Occipital lobe (tissue), 1 donor: ENCODE results near the gene KRTAP10-7. TPM values are rescaled to one million over a fixed set of nuclear protein-coding genes. Genes with fewer than 3 reads are reported as not detected.

ENCODE experiments used
- total RNA-seq: library from RNA; depleted of rRNA; stranded (reverse); fragments of >200 nt; gene quantifications from one replicate; pipeline ENCODE4 v1.2.3, GENCODE V29; 2014

KRTAP10-7 gene
- total RNA-seq, 1 donor from 2014 or later, result not detected

Other genes with a start within 250 kb of the KRTAP10-7 start
- 1.2 TPM for gene TRPM2, start 247.0 kb upstream of the KRTAP10-7 start, total RNA-seq
- gene LRRC3, start 145.1 kb upstream of the KRTAP10-7 start, total RNA-seq, result 4.8 TPM
- not detected for gene KRTAP10-1, start 60.4 kb upstream of the KRTAP10-7 start, total RNA-seq
- gene KRTAP10-2, start 49.1 kb upstream of the KRTAP10-7 start, total RNA-seq, result not detected
- gene KRTAP10-3, start 41.8 kb upstream of the KRTAP10-7 start, total RNA-seq, result not detected
- gene KRTAP10-4, start 26.9 kb upstream of the KRTAP10-7 start, total RNA-seq, result not detected
- not detected for gene KRTAP10-5, start 20.0 kb upstream of the KRTAP10-7 start, total RNA-seq
- gene KRTAP10-6, start 8.1 kb upstream of the KRTAP10-7 start, total RNA-seq, result not detected
- gene KRTAP10-8, start 11.5 kb downstream of the KRTAP10-7 start, total RNA-seq, result not detected
- not detected for gene KRTAP10-9, start 26.5 kb downstream of the KRTAP10-7 start, total RNA-seq
- not detected for gene KRTAP10-10, start 36.8 kb downstream of the KRTAP10-7 start, total RNA-seq
- not detected for gene KRTAP10-11, start 45.8 kb downstream of the KRTAP10-7 start, total RNA-seq
- not detected for gene KRTAP12-4, start 54.1 kb downstream of the KRTAP10-7 start, total RNA-seq
- not detected for gene KRTAP12-3, start 57.3 kb downstream of the KRTAP10-7 start, total RNA-seq
- gene KRTAP12-2, start 66.3 kb downstream of the KRTAP10-7 start, total RNA-seq, result not detected
- not detected for gene KRTAP12-1, start 81.6 kb downstream of the KRTAP10-7 start, total RNA-seq
- not detected for gene KRTAP10-12, start 96.6 kb downstream of the KRTAP10-7 start, total RNA-seq
- not detected for gene TSPEAR, start 111.0 kb downstream of the KRTAP10-7 start, total RNA-seq
- gene UBE2G2, start 201.2 kb downstream of the KRTAP10-7 start, total RNA-seq, result 61.8 TPM
- 46.3 TPM for gene SUMO3, start 217.5 kb downstream of the KRTAP10-7 start, total RNA-seq